B cell (primary cell): ENCODE results near the gene RDH13. TPM values are rescaled to one million over a fixed set of nuclear protein-coding genes. Genes with fewer than 3 reads are reported as not detected.
"Not testable (repeated sequence)": the region's sequence is repeated elsewhere in the genome, so short reads cannot be mapped to it uniquely, and the experiment has no call there.

Experiments used
- ATAC-seq: fragments of 200-7000 bp; cut with Tn5 transposase; one replicate; pipeline ENCODE4 v1.10.0; 2021; ENCODE audit warnings: low read depth, mild to moderate bottlenecking, moderate number of reproducible peaks, moderate library complexity
- CTCF ChIA-PET: fragments of 350-600 bp; sonication (Branson Sonifier 250); formaldehyde crosslinking; loops from one replicate; lab custom pipeline; 2021; ENCODE audit warnings: antibody characterized with exemption, inconsistent platforms; lab: Charles Lee
- POLR2A ChIA-PET: fragments of 350-600 bp; sonication (Branson Sonifier 250); formaldehyde crosslinking; loops from one replicate; lab custom pipeline; 2021; ENCODE audit warnings: antibody characterized with exemption; lab: Charles Lee
- DNase-seq: peaks from one replicate; pipeline ENCODE4 v3.0.0; 2013
- H2AFZ ChIP-seq: 2 replicates; pipeline ENCODE4 v1.6.1; 2012; ENCODE audit warnings: mild to moderate bottlenecking, low read depth, low read length; ENCODE audit not compliant: insufficient read depth, poor library complexity, severe bottlenecking
- H3K27ac ChIP-seq, 2 donors: 1 replicate in 1 of 2; 2 replicates in 1 of 2; pipeline ENCODE4 v1.5.1; 2012 to 2013; ENCODE audit warnings: low read length in 2 of 2, mild to moderate bottlenecking in 2 of 2, moderate library complexity in 1 of 2
- H3K27me3 ChIP-seq, 4 experiments: fragments of 200-600 bp in 1 of 4; sonication (generic) in 1 of 4; replicated peaks in 1 of 4; 1 replicate in 2 of 4; 2 replicates in 2 of 4; pipeline versions ENCODE4 v1.6.1 to v1.7.0; 2013 to 2016; ENCODE audit warnings: low read length in 3 of 4, mild to moderate bottlenecking in 2 of 4, mixed read lengths in 1 of 4, moderate library complexity in 1 of 4; ENCODE audit not compliant: insufficient read depth in 4 of 4, control insufficient read depth in 3 of 4; ENCODE audit errors: control extremely low read depth in 1 of 4
- H3K36me3 ChIP-seq, 2 experiments: replicated peaks in 1 of 2; 1 replicate in 1 of 2; 2 replicates in 1 of 2; pipeline versions ENCODE4 v1.6.1 to v1.7.1; 2013; ENCODE audit warnings: low read length in 1 of 2; ENCODE audit not compliant: insufficient read depth in 2 of 2, control insufficient read depth in 1 of 2; ENCODE audit errors: control extremely low read depth in 1 of 2, extremely low read depth in 1 of 2
- H3K4me1 ChIP-seq, 2 donors: fragments of 200-600 bp in 1 of 2; sonication (generic) in 1 of 2; 1 replicate in 1 of 2; 2 replicates in 1 of 2; pipeline versions ENCODE4 v1.5.1 to v1.6.1; 2013 to 2017; ENCODE audit warnings: low read length in 2 of 2; ENCODE audit not compliant: control insufficient read depth in 2 of 2, insufficient read depth in 2 of 2
- H3K4me2 ChIP-seq: replicated peaks from 2 replicates; pipeline ENCODE3; 2012; ENCODE audit warnings: mild to moderate bottlenecking, low read depth, low read length; ENCODE audit not compliant: poor library complexity, severe bottlenecking
- H3K4me3 ChIP-seq, 5 experiments: fragments of 200-600 bp in 1 of 5; sonication (generic) in 1 of 5; 1 replicate in 3 of 5; 2 replicates in 2 of 5; pipeline versions ENCODE4 v1.5.1 to v1.7.0; 2011 to 2016; ENCODE audit warnings: low read length in 4 of 5, mild to moderate bottlenecking in 4 of 5, low read depth in 2 of 5, control low read depth in 1 of 5, moderate library complexity in 1 of 5; ENCODE audit not compliant: insufficient read depth in 1 of 5; ENCODE audit errors: control extremely low read depth in 1 of 5, extremely low read depth in 1 of 5
- H3K79me2 ChIP-seq: fragments of 200-600 bp; sonication (generic); one replicate; pipeline ENCODE4 v1.6.0; 2016; ENCODE audit warnings: low read length; ENCODE audit not compliant: control insufficient read depth, insufficient read depth
- H3K9ac ChIP-seq: fragments of 200-600 bp; sonication (generic); 2 replicates; pipeline ENCODE4 v1.6.1; 2017; ENCODE audit warnings: mild to moderate bottlenecking, low read length, moderate library complexity
- H3K9me3 ChIP-seq, 3 donors: one replicate each; pipeline versions ENCODE4 v1.6.1 to v1.7.1; 2013; ENCODE audit warnings: low read length in 2 of 3; ENCODE audit not compliant: control insufficient read depth in 2 of 3, insufficient read depth in 1 of 3; ENCODE audit errors: control extremely low read depth in 1 of 3
- H4K20me1 ChIP-seq: 2 replicates; pipeline ENCODE4 v1.6.0; 2012; ENCODE audit warnings: mild to moderate bottlenecking, low read length; ENCODE audit not compliant: insufficient read depth, control insufficient read depth, poor library complexity, severe bottlenecking
- H3K27ac Mint-ChIP-seq: one replicate; pipeline ENCODE4 v1.8.0; 2021; ENCODE audit warnings: mixed read lengths
- H3K27me3 Mint-ChIP-seq: one replicate; pipeline ENCODE4 v1.8.0; 2021; ENCODE audit warnings: mixed read lengths
- H3K4me1 Mint-ChIP-seq: one replicate; pipeline ENCODE4 v1.8.0; 2021; ENCODE audit warnings: mixed read lengths
- H3K4me3 Mint-ChIP-seq: one replicate; pipeline ENCODE4 v1.8.0; 2021; ENCODE audit warnings: mixed read lengths
- H3K9me3 Mint-ChIP-seq: one replicate; pipeline ENCODE4 v1.8.0; 2022; ENCODE audit warnings: mixed read lengths; ENCODE audit not compliant: insufficient read depth
- EZH2 ChIP-seq: IDR thresholded peaks from 2 replicates; pipeline ENCODE4 v1.6.1; 2012; ENCODE audit warnings: borderline replicate concordance, low read depth, mild to moderate bottlenecking, moderate library complexity, low read length; ENCODE audit not compliant: insufficient read depth, poor library complexity, severe bottlenecking
- WGBS: methylation state at CpG from one replicate; pipeline ENCODE4 v1.1.5; 2013; ENCODE audit warnings: missing lambda C conversion rate; ENCODE audit not compliant: insufficient coverage; 5-methylcytosine and 5-hydroxymethylcytosine counted together
- intact Hi-C: fragments of 100-400 bp; cut with micrococcal nuclease; formaldehyde crosslinking; loops from one replicate; pipeline ENCODE4 v1.10.0; 2022
- polyA plus RNA-seq: library from polyadenylated mRNA; depleted of rRNA; stranded (reverse); fragments of >200 nt; gene quantifications from 2 replicates; pipeline ENCODE4 v1.2.3, GENCODE V29; 2012
- total RNA-seq, 2 donors: library from RNA; stranded (reverse); fragments of 120-200 nt in 1 of 2; gene quantifications; 1 replicate in 1 of 2; 2 replicates in 1 of 2; pipeline versions ENCODE4 v1.2.3 to v1.2.4, GENCODE V29; 2013 to 2022
- TF ChIP-seq, protein P1 (sequence below): fragments of 200-600 bp; IDR thresholded peaks from one replicate; pipeline ENCODE4 v1.8.0; 2022; ENCODE audit warnings: antibody characterized with exemption, mild to moderate bottlenecking

RDH13 gene
- total and polyA plus RNA-seq, 2 donors (not counting 1 experiment from before 2014, with no cell fraction given), result 17.5 to 20.4 TPM

DNA sequence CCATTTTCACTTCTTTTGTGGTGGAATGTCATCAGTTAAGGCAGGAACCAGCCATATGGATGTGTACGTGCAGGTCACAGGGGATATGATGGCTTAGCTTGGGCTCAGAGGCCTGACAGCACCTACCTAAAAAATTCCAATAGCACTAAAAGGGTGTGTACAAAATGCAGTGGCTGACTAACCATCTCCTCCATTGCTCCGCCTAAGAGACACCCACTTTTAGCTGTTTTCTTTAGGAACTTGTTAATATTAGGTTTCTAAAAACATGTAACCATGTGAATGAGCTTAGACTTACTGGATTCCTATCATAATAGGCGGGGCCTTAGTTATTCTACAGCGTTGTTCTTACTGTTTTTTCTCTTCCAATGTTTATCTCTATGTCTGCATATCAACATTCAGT, 50.6 kb downstream of the RDH13 start:
- TF ChIP-seq, protein P1, sequence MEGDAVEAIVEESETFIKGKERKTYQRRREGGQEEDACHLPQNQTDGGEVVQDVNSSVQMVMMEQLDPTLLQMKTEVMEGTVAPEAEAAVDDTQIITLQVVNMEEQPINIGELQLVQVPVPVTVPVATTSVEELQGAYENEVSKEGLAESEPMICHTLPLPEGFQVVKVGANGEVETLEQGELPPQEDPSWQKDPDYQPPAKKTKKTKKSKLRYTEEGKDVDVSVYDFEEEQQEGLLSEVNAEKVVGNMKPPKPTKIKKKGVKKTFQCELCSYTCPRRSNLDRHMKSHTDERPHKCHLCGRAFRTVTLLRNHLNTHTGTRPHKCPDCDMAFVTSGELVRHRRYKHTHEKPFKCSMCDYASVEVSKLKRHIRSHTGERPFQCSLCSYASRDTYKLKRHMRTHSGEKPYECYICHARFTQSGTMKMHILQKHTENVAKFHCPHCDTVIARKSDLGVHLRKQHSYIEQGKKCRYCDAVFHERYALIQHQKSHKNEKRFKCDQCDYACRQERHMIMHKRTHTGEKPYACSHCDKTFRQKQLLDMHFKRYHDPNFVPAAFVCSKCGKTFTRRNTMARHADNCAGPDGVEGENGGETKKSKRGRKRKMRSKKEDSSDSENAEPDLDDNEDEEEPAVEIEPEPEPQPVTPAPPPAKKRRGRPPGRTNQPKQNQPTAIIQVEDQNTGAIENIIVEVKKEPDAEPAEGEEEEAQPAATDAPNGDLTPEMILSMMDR, result no peak
- no peak for TF ChIP-seq EZH2
- Mint-ChIP-seq H3K4me1 (peaks cover 6% of the 10 kb centered on the region), H3K27me3 (peaks cover 20% of the 10 kb centered on the region), H3K27ac (no peak overlapping the region), H3K4me3 (no peak overlapping the region), H3K9me3 (peaks cover 11% of the 10 kb centered on the region)
- H3K27me3 ChIP-seq, result no peaks in the 10 kb centered on the region
- no peak overlapping the region for H3K4me2 ChIP-seq
- ATAC-seq (no peak), DNase-seq (no peak)
- H3K9me3 ChIP-seq, result peaks cover 0 to 6% (median 0%) of the 10 kb centered on the region in 3 donors
- no peaks in the 10 kb centered on the region for H3K79me2 ChIP-seq
- no peaks in the 10 kb centered on the region for H3K4me1 ChIP-seq
- no peaks in the 10 kb centered on the region for H3K36me3 ChIP-seq
- no peak overlapping the region for H2AFZ ChIP-seq
- H3K27ac ChIP-seq, result no peak overlapping the region
- POLR2A ChIA-PET, result no interaction called here
- WGBS, result 97% methylated on average over 3 of the region's 4 CpGs
- CTCF ChIA-PET, result no interaction called here
- intact Hi-C loops, result no loop called here
- H3K9ac ChIP-seq, result no peak overlapping the region
- no peak overlapping the region for H3K4me3 ChIP-seq
- no peaks in the 10 kb centered on the region for H4K20me1 ChIP-seq

DNA sequence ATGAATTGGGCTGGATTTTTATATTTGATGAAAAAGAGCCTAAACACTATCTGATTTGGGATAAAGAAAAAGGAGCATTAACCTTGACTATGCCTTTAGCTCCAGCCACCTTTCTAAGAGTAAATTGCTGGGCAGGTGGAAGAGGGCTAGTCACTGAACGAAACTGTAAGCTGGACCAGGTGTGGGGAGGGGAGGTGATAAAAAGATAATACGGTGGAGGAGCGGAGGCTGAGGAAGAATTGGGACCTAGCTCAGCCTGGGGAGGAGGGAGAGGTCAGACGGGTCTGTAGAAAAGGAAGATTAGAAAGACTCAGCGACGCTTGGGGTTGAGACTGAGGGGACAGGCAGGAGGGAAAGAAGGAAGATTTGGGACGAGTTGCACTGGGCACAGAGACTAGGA, 52.4 kb downstream of the RDH13 start:
- POLR2A ChIA-PET, H3K27me3 ChIP-seq, H3K4me3 ChIP-seq, H3K27ac ChIP-seq, CTCF ChIA-PET, ATAC-seq, H3K36me3 ChIP-seq, DNase-seq, H4K20me1 ChIP-seq, H3K79me2 ChIP-seq, intact Hi-C loops, H3K27ac Mint-ChIP-seq, H3K9ac ChIP-seq, H3K4me3 Mint-ChIP-seq, H3K4me2 ChIP-seq, H2AFZ ChIP-seq: not testable (repeated sequence)
- Mint-ChIP-seq H3K9me3 (peaks cover 18% of the 10 kb centered on the region), H3K4me1 (peaks cover 14% of the 10 kb centered on the region), H3K27me3 (peaks cover 20% of the 10 kb centered on the region)
- Histone ChIP-seq H3K9me3 (peaks cover 0 to 19% (median 12%) of the 10 kb centered on the region in 3 donors), H3K4me1 (peaks cover 6 to 11% of the 10 kb centered on the region in 2 donors)
- 100% methylated on average over 4 of the region's 7 CpGs for WGBS

DNA sequence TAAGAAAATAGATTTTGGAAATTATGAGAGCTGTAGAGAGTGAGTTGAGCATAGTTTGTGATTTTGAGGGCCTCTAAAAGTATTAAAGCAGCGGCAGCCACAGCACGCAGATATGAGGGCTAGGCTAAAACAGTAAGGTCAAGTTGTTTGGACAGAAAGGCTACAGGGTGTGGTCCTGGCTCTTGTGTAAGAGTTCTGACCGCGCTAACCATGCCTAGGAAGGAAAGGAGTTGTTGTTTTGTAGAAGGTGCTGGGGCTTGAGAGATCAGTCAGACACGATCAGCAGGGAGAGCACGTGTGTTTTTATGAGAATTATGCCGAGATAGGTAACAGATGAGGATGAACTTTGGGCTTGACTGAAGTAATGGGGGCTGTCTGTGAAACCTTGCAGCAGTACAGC, 54.2 kb downstream of the RDH13 start:
- H2AFZ ChIP-seq, H3K27ac ChIP-seq, H3K9ac ChIP-seq, POLR2A ChIA-PET, H3K79me2 ChIP-seq, H3K4me2 ChIP-seq, H3K27ac Mint-ChIP-seq, H3K36me3 ChIP-seq, ATAC-seq, H3K4me3 Mint-ChIP-seq, H3K4me3 ChIP-seq, CTCF ChIA-PET, DNase-seq, H4K20me1 ChIP-seq, H3K27me3 ChIP-seq: not testable (repeated sequence)
- intact Hi-C loops, result loop anchor here (10.0 kb wide), 1 partner anchor 106 kb away; the partner anchor contains the start of gene PPP1R12C
- 98% methylated on average over 7 of the region's 7 CpGs for WGBS
- peaks cover 15% of the 10 kb centered on the region for H3K4me1 Mint-ChIP-seq
- H3K27me3 Mint-ChIP-seq, result peaks cover 25% of the 10 kb centered on the region
- H3K9me3 Mint-ChIP-seq, result peaks cover 22% of the 10 kb centered on the region
- H3K4me1 ChIP-seq, result peaks cover 10 to 15% of the 10 kb centered on the region in 2 donors
- H3K9me3 ChIP-seq, result peaks cover 1 to 30% (median 26%) of the 10 kb centered on the region in 3 donors
